Measurements from ENCODE around the gene SEC22A.
A peak's percentile ranks its signal among the peaks of the same experiment; 100 is the strongest.
"Not testable (repeated sequence)": the region's sequence is repeated elsewhere in the genome, so short reads cannot be mapped to it uniquely, and the experiment has no call there.

The SEC22A gene

DNA sequence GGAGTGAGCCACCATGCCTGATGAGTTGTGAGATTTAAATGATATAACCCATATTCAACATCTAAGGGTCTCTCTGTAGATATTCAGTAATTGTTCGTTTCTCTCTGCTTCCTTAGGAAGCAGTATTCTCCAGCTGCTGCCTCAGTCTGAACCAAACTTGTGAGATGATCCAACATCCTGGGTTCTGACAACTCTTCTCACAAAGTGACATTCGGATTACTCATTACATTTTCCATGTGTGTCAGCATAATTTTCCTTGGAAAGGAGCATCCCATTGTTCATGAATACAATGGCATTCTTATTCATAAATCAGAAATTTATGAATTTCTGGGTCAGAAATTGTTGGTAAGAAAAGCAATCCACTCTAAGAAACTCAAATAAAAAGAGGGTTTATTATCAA is 15.0 kb upstream of the SEC22A start:
- DNase-seq = no peak

GRCh38 chr3:123188058-123188457 is 13.7 kb upstream of the SEC22A start:
- no peak for DNase-seq

GRCh38 chr3:123193448-123194101 is 8.2 kb upstream of the SEC22A start:
- DNase-seq = no peak

GRCh38 chr3:123194552-123194951 is 7.2 kb upstream of the SEC22A start:
- DNase-seq = no peak

- no peak for DNase-seq
These were observed 3.4 kb upstream of the SEC22A start for GRCh38 chr3:123198372-123198771.

DNA sequence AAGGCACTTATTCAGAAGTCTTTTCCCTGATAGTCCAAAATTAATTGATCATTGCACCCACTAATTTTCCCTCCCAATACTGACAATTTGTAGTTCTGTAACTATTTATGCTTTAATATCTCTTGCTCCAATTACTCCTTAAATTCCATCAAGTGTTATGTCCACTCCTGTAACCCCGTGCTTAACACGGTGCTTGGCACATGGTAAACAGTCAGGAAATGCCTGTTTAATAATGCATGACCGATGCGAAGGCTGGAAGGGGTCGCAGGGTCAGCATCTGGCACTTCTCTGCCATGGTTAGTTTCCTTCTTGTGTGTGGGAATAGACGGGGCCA is 553 bp upstream of the SEC22A start:
- no peak for DNase-seq

- DNase-seq = no peak
These were observed 708 bp downstream of the SEC22A start for GRCh38 chr3:123202451-123202850.

DNA sequence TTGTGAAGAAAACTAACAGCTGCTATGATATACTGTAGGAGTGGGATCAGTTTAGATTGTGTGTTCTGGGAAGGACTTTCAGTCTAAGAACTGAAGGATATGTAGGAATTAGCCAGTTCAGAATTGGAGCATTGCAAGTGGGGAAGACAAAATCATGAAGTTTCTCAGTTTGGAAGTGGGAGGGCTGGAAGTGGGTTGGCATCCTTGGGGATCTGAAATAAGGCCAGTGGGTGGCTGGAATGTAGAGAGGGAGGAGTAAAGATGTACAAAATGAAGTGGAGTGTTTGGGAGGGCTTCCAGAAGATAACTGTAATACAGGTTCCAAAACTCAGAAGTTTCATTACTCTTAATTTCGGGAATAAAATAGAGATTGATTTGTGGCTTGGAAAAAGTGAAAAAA is 17.2 kb downstream of the SEC22A start:
- DNase-seq = no peak

- DNase-seq = not testable (repeated sequence)
These were observed 19.6 kb downstream of the SEC22A start for GRCh38 chr3:123221369-123221768.

DNA sequence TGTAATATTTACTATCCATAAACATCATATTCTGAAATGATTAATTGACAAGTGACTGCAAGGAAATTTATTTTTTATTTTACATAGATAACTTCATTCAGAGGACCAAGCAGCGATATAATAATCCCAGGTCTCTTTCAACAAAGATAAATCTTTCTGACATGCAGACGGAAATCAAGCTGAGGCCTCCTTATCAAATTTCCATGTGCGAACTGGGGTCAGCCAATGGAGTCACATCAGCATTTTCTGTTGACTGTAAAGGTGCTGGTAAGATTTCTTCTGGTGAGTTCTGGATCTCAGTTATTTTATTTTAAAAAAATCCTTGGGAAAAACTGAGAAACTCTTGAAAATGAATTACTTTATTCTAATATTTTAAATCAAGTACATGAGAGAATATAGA is 23.3 kb downstream of the SEC22A start:
- DNase-seq = no peak

DNA sequence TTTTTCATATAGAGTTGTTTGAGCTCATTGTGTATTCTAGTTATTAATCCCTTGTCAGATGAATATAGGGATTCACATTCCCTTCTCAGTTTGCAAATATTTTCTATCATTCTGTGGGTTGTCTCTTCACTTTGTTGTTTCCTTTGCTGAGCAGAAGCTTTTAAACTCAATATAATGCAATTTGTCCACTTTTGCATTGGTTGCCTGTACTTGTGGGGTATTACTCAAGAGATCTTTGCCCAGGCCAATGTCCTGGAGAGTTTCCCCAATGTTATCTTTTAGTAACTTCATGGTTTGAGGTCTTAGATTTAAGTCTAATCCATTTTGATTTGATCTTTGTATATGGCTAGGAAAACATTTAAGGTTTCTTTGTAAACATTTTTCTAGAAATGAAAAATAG is 24.8 kb downstream of the SEC22A start:
- DNase-seq = no peak

DNA sequence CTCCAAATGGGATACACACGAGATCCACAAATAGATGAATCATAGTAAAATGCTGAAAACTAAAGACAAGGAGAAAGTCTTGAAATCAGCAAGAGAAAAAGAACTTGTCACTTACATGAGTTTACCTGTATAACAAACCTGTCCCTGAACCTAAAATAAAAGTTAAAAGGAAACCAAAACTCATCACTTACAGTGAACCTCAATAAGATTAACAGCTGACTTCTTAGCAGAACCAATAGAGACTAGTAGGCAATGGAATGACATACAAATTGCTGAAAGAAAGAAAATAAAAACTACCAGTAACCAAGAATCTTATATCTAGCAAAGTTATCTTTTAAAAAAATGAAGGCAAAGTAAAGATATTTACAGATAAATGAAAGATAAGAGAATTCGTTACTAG is 27.4 kb downstream of the SEC22A start:
- no peak for DNase-seq

GRCh38 chr3:123236902-123237301 is 35.2 kb downstream of the SEC22A start:
- no peak for DNase-seq

DNA sequence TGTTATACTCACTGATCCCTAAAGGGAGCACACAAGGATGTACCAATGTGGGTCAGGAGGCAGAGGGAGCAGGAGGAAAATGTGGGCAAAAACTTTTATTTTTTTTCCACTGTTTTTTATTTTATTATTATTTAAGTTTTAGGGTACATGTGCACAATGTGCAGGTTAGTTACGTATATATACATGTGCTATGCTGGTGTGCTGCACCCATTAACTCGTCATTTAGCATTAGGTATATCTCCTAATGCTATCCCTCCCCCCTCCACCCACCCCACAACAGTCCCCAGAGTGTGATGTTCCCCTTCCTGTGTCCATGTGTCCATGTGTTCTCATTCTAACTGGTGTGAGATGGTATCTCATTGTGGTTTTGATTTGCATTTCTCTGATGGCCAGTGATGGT is 37.4 kb downstream of the SEC22A start:
- not testable (repeated sequence) for DNase-seq

- no peak for DNase-seq
These were observed 38.0 kb downstream of the SEC22A start for GRCh38 chr3:123239756-123240155.

GRCh38 chr3:123244128-123244527 is 42.4 kb downstream of the SEC22A start:
- no peak for DNase-seq

GRCh38 chr3:123246866-123247265 is 45.1 kb downstream of the SEC22A start:
- no peak for DNase-seq

DNA sequence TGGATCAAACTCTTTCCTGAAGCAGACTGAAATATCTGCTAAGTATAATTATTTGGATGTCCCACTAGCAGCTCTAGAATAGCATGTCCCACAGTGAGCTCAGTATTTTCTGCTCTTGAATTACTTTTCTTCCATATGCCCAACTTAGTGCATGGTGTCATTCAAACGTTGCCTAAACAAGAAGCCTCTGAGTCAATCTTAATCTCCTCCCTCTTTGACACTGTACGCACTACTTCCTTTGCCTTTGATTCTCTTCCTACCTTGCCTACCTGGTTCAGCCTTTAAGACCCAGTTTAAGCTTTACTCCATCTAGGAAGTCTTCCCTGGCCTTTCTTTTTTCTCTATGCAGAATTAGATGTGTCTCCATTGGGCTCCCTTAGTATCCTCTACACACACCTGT is 54.5 kb downstream of the SEC22A start:
- no peak for DNase-seq

GRCh38 chr3:123258359-123258758 is 56.6 kb downstream of the SEC22A start:
- DNase-seq = no peak

GRCh38 chr3:123258811-123259420 is 57.2 kb downstream of the SEC22A start:
- DNase-seq = peak; percentile 43

DNA sequence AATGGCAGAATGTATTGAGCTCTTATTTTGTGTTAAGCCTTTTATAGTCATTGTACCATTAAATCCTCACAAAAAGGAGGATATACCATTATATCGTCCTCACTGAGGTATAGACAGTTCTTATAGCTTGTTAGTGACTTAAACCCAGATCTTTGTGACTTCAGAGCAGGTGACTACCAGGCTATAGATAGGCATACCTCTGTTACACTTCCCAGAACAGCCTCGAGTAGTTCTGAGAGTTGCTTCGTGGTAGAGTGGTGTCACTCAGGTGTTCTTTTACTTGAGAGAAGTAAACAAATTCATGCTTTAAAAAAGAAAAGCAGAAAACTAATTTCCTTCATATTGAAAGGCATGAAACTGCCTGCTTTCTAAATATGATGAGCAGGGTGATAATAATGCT is 59.9 kb downstream of the SEC22A start:
- no peak for DNase-seq

- DNase-seq = no peak
These were observed 60.5 kb downstream of the SEC22A start for GRCh38 chr3:123262226-123262625.

DNA sequence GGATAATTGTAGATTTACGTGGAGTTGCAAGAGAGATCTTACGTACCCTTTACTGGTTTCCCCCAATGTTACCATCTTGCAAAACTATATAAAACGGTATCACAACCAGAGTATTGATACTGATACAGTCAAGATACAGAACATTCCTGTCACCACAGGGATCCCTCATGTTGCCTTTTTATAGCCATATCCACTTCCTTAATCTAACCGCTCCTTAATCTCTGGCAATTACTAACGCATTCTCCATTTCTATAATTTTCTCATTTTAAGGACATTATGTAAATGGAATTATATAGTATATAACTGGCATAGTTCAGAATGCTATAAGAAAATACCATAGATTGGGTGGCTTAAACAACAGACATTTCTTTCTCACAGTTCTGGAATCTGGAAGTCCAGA is 61.1 kb downstream of the SEC22A start:
- DNase-seq = no peak

- DNase-seq = no peak
These were observed 62.2 kb downstream of the SEC22A start for GRCh38 chr3:123263941-123264340.

GRCh38 chr3:123267821-123268220 is 66.1 kb downstream of the SEC22A start:
- DNase-seq = no peak
